ENCODE data around the gene SLC39A2.

SLC39A2 gene

DNA sequence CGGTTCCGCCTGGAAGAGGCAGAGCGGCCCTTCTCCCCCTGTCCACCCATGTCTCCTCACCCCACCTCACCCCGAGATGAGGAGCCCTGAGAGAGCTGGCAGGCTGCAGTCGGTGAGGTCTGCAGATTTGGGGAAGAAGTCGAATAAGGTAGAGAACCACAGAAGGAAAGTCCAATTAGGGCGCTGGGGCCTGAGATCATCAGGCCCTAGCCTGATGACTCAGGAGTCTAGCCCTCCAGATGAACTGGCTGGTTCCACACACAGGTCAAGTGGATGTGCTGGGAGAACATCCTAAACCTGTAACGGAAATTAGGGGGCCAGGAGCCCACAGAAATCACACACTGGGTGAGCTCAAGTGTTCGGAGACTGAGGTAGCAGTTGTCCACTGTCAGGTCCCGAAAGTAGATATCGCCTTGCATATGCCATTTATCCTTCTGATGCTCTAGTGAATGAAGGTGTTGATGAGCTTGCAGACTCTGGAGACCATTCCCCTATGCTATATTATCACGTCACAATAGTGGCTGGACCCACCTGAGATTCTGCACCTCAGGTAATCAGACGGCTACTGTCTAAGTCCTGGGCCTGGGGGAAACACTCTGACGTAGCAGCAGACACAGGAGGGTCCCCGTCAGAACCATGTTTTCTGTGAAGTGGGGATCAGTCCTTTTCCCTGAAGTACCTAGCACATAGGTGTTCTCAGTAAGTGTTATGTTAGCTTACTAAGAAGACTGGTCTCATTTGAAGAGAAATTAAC lies 10.2 kb upstream of the SLC39A2 start:
- H3K4me3 ChIP-seq (ENCODE audit: low read depth, low read length), result no peak overlapping the region
- TF ChIP-seq, protein P1, sequence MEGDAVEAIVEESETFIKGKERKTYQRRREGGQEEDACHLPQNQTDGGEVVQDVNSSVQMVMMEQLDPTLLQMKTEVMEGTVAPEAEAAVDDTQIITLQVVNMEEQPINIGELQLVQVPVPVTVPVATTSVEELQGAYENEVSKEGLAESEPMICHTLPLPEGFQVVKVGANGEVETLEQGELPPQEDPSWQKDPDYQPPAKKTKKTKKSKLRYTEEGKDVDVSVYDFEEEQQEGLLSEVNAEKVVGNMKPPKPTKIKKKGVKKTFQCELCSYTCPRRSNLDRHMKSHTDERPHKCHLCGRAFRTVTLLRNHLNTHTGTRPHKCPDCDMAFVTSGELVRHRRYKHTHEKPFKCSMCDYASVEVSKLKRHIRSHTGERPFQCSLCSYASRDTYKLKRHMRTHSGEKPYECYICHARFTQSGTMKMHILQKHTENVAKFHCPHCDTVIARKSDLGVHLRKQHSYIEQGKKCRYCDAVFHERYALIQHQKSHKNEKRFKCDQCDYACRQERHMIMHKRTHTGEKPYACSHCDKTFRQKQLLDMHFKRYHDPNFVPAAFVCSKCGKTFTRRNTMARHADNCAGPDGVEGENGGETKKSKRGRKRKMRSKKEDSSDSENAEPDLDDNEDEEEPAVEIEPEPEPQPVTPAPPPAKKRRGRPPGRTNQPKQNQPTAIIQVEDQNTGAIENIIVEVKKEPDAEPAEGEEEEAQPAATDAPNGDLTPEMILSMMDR (IDR thresholded peaks at IDR 0.05; ENCODE audit: borderline replicate concordance, insufficient read depth, low read depth, low read length), result no peak

DNA sequence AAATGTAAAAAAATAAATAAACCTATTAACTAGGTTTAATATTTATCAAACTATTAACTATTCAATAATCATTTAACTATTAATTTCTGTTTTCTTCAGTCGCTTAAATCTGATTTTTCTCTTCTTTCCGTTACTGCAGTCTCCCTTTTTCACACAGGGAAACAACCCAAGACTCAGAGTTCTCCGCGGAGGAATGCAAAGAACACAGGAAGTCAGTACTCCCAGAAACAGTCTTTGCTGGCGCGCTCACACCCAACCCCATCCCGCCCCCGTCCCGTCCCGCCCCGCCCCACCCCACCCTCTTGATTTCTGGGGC lies 9.7 kb upstream of the SLC39A2 start:
- no peak overlapping the region for H3K4me3 ChIP-seq (ENCODE audit: low read depth, low read length)
- TF ChIP-seq, protein P1 (IDR thresholded peaks at IDR 0.05; ENCODE audit: borderline replicate concordance, insufficient read depth, low read depth, low read length), result no peak

DNA sequence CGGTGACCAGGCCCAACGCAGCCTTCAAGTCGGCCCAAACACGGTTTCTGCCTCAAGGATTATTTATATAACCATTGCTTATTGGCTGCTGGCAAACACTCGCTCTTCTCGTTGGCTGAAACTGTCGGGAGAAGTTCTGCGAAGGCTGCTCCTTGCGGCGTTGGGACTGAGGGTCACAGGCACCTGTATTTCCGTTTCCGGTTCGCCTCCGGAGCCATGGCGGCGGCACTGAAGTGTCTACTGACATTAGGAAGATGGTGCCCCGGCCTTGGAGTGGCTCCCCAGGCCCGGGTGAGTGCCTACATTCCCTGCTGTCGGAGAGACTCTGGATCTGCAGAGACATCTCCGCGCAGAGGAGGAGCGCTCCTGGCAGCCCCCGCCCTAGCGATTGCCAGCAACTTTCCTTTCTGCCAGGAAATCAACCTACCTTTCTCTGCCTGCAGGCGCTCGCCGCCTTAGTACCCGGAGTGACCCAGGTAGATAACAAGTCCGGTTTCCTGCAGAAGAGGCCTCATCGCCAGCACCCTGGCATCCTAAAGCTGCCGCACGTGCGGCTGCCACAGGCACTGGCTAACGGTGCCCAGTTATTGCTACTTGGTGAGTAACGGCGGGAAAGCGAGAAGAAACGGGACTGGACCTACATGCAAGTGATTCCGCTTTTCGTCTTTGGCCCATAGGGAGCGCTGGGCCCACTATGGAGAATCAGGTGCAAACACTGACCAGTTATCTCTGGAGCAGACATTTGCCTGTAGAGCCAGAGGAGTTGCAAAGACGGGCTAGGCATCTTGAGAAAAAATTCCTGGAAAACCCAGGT lies 9.1 kb upstream of the SLC39A2 start, which contains the start of gene METTL17:
TSS of gene METTL17 (plus strand) at position 194 of the 814 bp plus-strand sequence. CDS start at position 217, 23 bp downstream.
- TF ChIP-seq, protein P1 (IDR thresholded peaks at IDR 0.05; ENCODE audit: borderline replicate concordance, insufficient read depth, low read depth, low read length), result peak; percentile 44; the same call in 1 of the 2 replicates

DNA sequence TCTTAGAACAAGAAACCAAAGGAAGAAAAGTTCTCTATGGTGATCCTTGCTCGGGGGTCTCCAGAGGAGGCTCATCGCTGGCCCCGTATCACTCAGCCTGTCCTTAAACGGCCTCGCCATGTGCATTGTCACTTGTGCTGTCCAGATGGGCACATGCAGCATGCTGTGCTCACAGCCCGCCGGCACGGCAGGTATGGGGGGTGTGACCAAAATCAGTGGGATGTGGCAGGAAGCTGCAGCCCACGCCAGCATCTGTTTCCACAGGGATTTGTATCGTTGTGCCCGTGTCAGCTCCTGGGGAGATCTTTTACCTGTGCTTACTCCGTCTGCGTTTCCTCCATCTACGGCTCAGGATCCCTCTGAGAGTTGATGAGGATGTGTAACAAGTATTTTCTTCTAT lies 2.6 kb upstream of the SLC39A2 start:
- TF ChIP-seq, protein P1 (IDR thresholded peaks at IDR 0.05; ENCODE audit: borderline replicate concordance, insufficient read depth, low read depth, low read length), result no peak
- H3K4me3 ChIP-seq (ENCODE audit: low read depth, low read length), result no peak overlapping the region

More for the DNA sequence above, 9.1 kb upstream of the SLC39A2 start, which contains the start of gene METTL17:
- peak within 1 kb of the TSS; percentile 77 for H3K4me3 ChIP-seq (ENCODE audit: low read depth, low read length)

DNA sequence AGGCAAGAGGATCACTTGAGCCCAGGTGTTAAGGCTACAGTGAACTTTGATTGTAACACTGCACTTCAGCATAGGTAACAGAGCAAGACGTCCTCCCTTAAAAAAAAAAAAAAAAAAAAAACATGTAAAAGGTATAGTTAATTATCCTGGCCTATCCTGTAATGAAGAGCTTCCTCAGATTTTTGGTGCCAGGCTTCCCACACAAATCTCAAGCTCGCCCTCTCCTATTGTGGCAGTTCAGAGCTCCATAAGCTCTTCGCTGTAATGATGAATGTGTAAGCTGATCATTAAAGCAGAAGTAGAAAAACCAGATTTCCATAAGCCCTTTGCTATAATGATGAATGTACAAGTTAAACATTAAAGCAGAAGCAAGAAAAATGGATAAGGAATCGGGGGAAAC lies 2.0 kb upstream of the SLC39A2 start:
- TF ChIP-seq, protein P1 (IDR thresholded peaks at IDR 0.05; ENCODE audit: borderline replicate concordance, insufficient read depth, low read depth, low read length), result no peak
- no peak overlapping the region for H3K4me3 ChIP-seq (ENCODE audit: low read depth, low read length)

DNA sequence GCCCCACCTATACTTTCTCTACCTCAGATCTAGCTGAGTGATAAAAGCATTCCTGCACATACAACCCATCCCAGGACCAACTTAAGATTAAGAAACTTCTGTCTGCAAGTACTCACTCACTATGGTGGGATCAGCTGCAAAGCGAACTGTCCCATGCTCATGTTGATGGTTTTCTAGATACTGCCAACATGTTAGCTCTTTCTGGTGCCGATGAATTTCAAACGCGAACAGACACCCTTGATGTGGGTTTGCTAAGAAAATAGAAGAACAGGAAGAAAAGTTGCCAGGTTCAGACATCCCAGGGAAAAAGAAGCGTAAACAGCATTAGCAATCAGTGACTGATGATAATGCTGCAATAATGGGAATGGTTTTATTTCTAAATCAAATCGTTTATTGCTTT lies 1.5 kb upstream of the SLC39A2 start:
- no peak overlapping the region for H3K4me3 ChIP-seq (ENCODE audit: low read depth, low read length)
- TF ChIP-seq, protein P1 (IDR thresholded peaks at IDR 0.05; ENCODE audit: borderline replicate concordance, insufficient read depth, low read depth, low read length), result no peak

Data from GM12875 (cell line).